HG03045 (cell line): ENCODE data around the gene GCGR.

Experiments used
- ATAC-seq: cut with Tn5 transposase; IDR thresholded peaks from one replicate; pipeline ENCODE4 v1.9.1; 2021; ENCODE audit warnings: mild to moderate bottlenecking, moderate library complexity; ENCODE audit not compliant: unreplicated experiment

GCGR gene

GRCh38 chr17:81811705-81812570 lies 8.0 kb downstream of the GCGR start:
- ATAC-seq = no peak

GRCh38 chr17:81812571-81813370 lies 8.8 kb downstream of the GCGR start:
- no peak for ATAC-seq

GRCh38 chr17:81813371-81813684 lies 9.4 kb downstream of the GCGR start:
- no peak for ATAC-seq

- ATAC-seq = no peak
Measured at GRCh38 chr17:81813861-81814683, 10.1 kb downstream of the GCGR start.

- ATAC-seq = no peak
Measured at GRCh38 chr17:81814748-81815645, 11.0 kb downstream of the GCGR start.

GRCh38 chr17:81815646-81815986 lies 11.7 kb downstream of the GCGR start:
- no peak for ATAC-seq

- no peak for ATAC-seq
Measured at GRCh38 chr17:81817758-81818147, 13.8 kb downstream of the GCGR start.

- ATAC-seq = no peak
Measured at GRCh38 chr17:81819708-81820107, 15.8 kb downstream of the GCGR start.

- no peak for ATAC-seq
Measured at GRCh38 chr17:81821147-81821546, 17.2 kb downstream of the GCGR start.

GRCh38 chr17:81821603-81822311 lies 17.8 kb downstream of the GCGR start:
- ATAC-seq = no peak

- no peak for ATAC-seq
Measured at GRCh38 chr17:81822312-81822637, 18.3 kb downstream of the GCGR start.

GRCh38 chr17:81822996-81823819 lies 19.3 kb downstream of the GCGR start:
- ATAC-seq = no peak

GRCh38 chr17:81823820-81824550 lies 20.0 kb downstream of the GCGR start:
- ATAC-seq = no peak

- no peak for ATAC-seq
Measured at GRCh38 chr17:81824595-81824994, 20.6 kb downstream of the GCGR start.

- ATAC-seq = no peak
Measured at GRCh38 chr17:81825841-81826466, 22.0 kb downstream of the GCGR start.

GRCh38 chr17:81828656-81829055 lies 24.7 kb downstream of the GCGR start:
- ATAC-seq = no peak

GRCh38 chr17:81829858-81830257 lies 25.9 kb downstream of the GCGR start:
- ATAC-seq = no peak

GRCh38 chr17:81831563-81831956 lies 27.6 kb downstream of the GCGR start:
- ATAC-seq = no peak
